NCI-H526 (cell line): ENCODE measurements around the gene RIMS3.
"Not testable (repeated sequence)": the region's sequence is repeated elsewhere in the genome, so short reads cannot be mapped to it uniquely, and the experiment has no call there.

ENCODE experiments used
- DNase-seq, 2 experiments: peaks; one replicate each; lab custom pipeline; 2025; lab: John Stamatoyannopoulos, UW

The RIMS3 gene

GRCh38 chr1:40593449-40594186 is 71.9 kb downstream of the RIMS3 start:
- no peak for DNase-seq

DNA sequence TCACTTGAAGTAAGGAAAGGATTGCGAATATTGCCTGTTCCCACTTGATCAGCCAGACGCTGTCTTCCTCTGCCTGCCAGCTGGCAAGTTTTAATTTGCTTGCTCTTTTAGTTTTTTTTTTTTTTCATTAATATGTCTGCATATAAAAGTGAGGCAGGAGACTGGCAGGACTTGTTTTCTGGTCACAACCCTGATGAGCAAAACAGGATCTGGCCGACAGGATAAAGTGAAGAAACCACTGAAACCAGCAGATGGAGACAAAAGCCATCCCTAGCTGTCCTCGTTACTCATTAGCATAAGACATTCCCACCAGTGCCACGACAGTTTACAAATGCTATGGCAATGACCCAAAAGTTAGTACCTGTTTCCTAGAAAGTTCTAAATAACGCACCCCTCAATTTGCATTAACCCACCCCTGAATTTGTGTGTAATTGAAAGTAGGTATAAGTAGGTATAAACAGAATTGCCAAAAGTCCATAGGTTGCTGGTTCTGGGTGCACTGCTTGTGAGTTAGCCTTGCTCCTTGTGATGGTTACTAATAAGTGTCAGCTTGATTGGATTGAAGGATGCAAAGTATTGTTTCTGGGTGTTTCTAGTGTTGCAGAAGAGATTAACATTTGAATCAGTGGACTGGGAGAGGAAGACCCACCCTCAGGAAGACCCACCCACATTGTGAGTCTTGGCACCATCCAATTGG is 73.2 kb downstream of the RIMS3 start:
- DNase-seq: peak; percentile 27 to 73

- no peak for DNase-seq
Observed at GRCh38 chr1:40588586-40588985, 76.9 kb downstream of the RIMS3 start.

DNA sequence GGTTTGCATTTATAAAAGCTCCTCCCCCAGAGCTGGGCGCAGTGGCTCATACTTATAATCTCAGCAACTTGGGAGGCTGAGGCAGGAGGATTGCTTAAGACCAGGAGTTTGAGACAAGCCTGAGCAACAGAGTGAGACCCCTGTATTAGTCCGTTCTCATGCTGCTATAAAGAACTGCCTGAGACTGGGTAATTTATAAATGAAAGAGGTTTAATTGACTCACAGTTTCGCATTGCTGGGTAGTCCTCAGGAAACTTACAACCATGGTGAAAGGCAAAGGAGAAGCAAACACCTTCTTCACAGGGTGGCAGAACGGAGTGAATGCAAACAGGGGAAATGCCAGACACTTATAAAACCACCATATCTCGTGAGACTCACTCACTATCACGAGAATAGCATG is 81.5 kb downstream of the RIMS3 start:
- no peak for DNase-seq

DNA sequence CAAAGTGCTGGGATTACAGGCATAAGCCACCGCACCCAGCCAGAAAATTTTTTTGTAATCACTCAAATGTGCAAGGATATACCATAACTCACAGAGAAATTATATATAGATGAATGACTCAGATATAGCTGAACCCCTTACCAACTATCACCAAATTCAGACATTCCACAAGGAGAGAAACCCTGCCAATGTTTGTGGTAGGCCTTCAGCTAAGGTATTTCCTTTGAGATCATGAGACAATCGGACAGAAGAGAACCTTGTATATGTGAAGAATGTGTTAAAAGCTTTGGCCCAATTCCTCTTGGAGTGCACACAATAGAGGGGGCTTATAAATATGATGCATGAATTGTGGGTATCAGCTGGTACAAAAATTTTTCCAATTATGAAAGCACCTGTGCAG is 83.4 kb downstream of the RIMS3 start:
- no peak for DNase-seq

- DNase-seq: no peak
Observed at GRCh38 chr1:40575336-40575735, 90.1 kb downstream of the RIMS3 start.

DNA sequence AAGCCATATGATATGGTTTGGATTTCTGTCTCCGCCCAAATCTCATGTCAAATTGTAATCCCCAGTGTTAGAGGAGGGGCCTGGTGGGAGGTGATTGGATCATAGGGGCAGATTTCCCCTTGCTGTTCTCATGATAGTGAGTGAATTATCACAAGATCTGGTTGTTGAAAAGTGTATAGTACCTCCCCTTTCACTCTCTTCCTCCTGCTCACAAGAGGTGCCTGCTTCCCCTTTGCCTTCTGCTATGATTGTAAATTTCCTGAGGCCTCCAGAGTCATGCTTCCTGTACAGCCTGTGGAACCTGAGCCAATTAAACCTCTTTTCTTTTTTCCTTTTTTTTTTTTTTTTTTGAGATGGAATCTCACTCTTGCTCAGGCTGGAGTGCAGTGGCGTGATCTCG is 90.7 kb downstream of the RIMS3 start:
- DNase-seq: not testable (repeated sequence)
